ENCODE data around the gene FRMD4A. TPM values are rescaled to one million over a fixed set of nuclear protein-coding genes. Genes with fewer than 3 reads are reported as not detected.

The FRMD4A gene
- total RNA-seq, 1 experiment from 2014 or later = 19.6 TPM

GRCh38 chr10:14163377-14164086, 167.2 kb downstream of the FRMD4A start:
- no peaks in the 10 kb centered on the region for H3K9me3 Mint-ChIP-seq
- no peak overlapping the region for H2BK120ac ChIP-seq (ENCODE audit: low read depth, low read length, poor library complexity, severe bottlenecking)
- H2BK5ac ChIP-seq (ENCODE audit: insufficient read length, low read length) = no peak overlapping the region
- no peak overlapping the region for H2BK12ac ChIP-seq (ENCODE audit: insufficient read length, low read depth, low read length)
- no peak for TF ChIP-seq CTCF (conservative IDR thresholded peaks at IDR 0.05)
- H3K23me2 ChIP-seq (ENCODE audit: insufficient read length, low read depth, low read length, poor library complexity, severe bottlenecking) = no peaks in the 10 kb centered on the region
- H2AFZ ChIP-seq (ENCODE audit: low read length) = no peak overlapping the region
- no peak overlapping the region for H3K4ac ChIP-seq (ENCODE audit: low read depth, low read length)
- no peak overlapping the region for H3K18ac ChIP-seq (ENCODE audit: insufficient read length, low read depth, low read length)
- H3K79me1 ChIP-seq (ENCODE audit: insufficient read depth, low read depth, low read length, poor library complexity, severe bottlenecking) = no peaks in the 10 kb centered on the region
- no peaks in the 10 kb centered on the region for H3K79me2 ChIP-seq (ENCODE audit: insufficient read depth, low read length)
- DNase-seq = no peak
- no CpG with 5 or more reads among the region's 20 CpGs for WGBS (ENCODE audit: extremely low coverage, insufficient read length, low lambda C conversion rate)
- H4K20me1 ChIP-seq (ENCODE audit: control insufficient read depth, insufficient read depth, insufficient read length) = no peaks in the 10 kb centered on the region
- no peak overlapping the region for H3K4me3 Mint-ChIP-seq
- H3K14ac ChIP-seq (ENCODE audit: insufficient read depth, low read length) = no peak overlapping the region
- no peak overlapping the region for H3K56ac ChIP-seq (ENCODE audit: insufficient read length, low read depth, low read length)
- H3K27ac ChIP-seq (ENCODE audit: insufficient read length, low read depth, low read length) = no peak overlapping the region
- H3K4me2 ChIP-seq (ENCODE audit: insufficient read depth, insufficient read length, low read length) = no peak overlapping the region
- peaks cover 3% of the 10 kb centered on the region; the same call in 1 of the 2 replicates for H3K27me3 Mint-ChIP-seq (ENCODE audit: low read depth)
- H3T11ph ChIP-seq (ENCODE audit: low read length) = no peak overlapping the region
- no peak overlapping the region for H3K23ac ChIP-seq (ENCODE audit: insufficient read length, low read depth, low read length)
- H3K4me1 Mint-ChIP-seq = peaks cover 15 to 16% of the 10 kb centered on the region in 2 experiments
- no peak overlapping the region for H4K91ac ChIP-seq (ENCODE audit: insufficient read length, low read depth, low read length)
- no peaks in the 10 kb centered on the region for H3K27me3 ChIP-seq (ENCODE audit: insufficient read depth, low read length)
- no peaks in the 10 kb centered on the region for H3K9me3 ChIP-seq (ENCODE audit: control insufficient read depth, low read depth, low read length)
- no peak overlapping the region for H2AK5ac ChIP-seq (ENCODE audit: insufficient read length, low read length)
- no peak overlapping the region for H2BK20ac ChIP-seq (ENCODE audit: low read depth, low read length, poor library complexity, severe bottlenecking)
- no peak overlapping the region for H3K9ac ChIP-seq (ENCODE audit: extremely low read depth, insufficient read length, low read length)
- no peaks in the 10 kb centered on the region for H3K36me3 Mint-ChIP-seq (ENCODE audit: insufficient read depth in 1 of 3, low read depth in 3 of 3)
- H2BK15ac ChIP-seq (ENCODE audit: low read depth, low read length) = no peak overlapping the region
- H3K4me1 ChIP-seq (ENCODE audit: insufficient read depth, low read length) = no peaks in the 10 kb centered on the region; the same call in 1 of the 2 replicates
- no peak overlapping the region for H4K8ac ChIP-seq (replicated peaks; ENCODE audit: insufficient read length, low read depth, low read length)
- H3K27ac Mint-ChIP-seq = peak overlapping the region in 1 of 3 experiments; percentile 19; a peak in 2 of 7 replicates
- H4K5ac ChIP-seq (ENCODE audit: insufficient read length, low read depth, low read length) = no peak overlapping the region

All from H9 (cell line).